ENCODE data around the gene PRSS21.

PRSS21 gene

DNA sequence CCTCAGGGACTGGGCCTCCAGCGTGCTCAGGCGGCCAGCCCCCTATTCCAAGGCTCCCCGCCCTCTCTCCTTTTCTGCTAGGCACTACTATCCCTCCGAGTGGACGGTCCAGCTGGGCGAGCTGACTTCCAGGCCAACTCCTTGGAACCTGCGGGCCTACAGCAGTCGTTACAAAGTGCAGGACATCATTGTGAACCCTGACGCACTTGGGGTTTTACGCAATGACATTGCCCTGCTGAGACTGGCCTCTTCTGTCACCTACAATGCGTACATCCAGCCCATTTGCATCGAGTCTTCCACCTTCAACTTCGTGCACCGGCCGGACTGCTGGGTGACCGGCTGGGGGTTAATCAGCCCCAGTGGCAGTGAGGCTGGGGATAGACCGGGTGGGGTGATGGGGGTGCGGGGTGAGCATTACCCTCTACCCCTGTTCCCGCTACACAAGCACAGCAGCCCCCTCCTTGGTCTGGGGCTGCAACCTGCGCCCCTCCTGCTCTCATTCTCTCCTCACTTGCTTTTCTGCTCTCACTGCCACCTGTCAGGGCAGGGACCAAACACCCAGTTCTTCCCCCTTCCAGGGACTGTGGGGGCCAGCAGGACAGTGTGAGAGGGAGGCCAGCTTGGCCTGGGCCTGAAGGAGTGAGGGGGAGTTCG, 17.7 kb upstream of the PRSS21 start:
- no peak overlapping the region for H2BK15ac ChIP-seq (replicated peaks; ENCODE audit: low read depth)
- H3K23ac ChIP-seq (ENCODE audit: low read length): no peak overlapping the region
- no peaks in the 10 kb centered on the region for H3K79me2 ChIP-seq (ENCODE audit: control insufficient read depth, insufficient read depth, low read length)
- no peaks in the 10 kb centered on the region for H3K4me1 ChIP-seq (ENCODE audit: control insufficient read depth, low read depth, low read length)
- no peak for DNase-seq
- H3K79me1 ChIP-seq (ENCODE audit: low read length): no peaks in the 10 kb centered on the region
- H3K18ac ChIP-seq (ENCODE audit: low read length): no peak overlapping the region
- H3K4me3 ChIP-seq (ENCODE audit: low read length): no peak overlapping the region
- no peak overlapping the region for H2BK120ac ChIP-seq (ENCODE audit: low read depth, low read length)
- H4K5ac ChIP-seq (ENCODE audit: low read length): no peak overlapping the region
- no peak overlapping the region for H3K9ac ChIP-seq (ENCODE audit: low read length)
- no peak overlapping the region for H3K4me2 ChIP-seq (ENCODE audit: low read length)
- H4K8ac ChIP-seq (ENCODE audit: low read depth, low read length): no peak overlapping the region
- no peak overlapping the region for H3K56ac ChIP-seq (ENCODE audit: low read length)
- no peak overlapping the region for H3K27ac ChIP-seq (ENCODE audit: low read depth, low read length)
- no peak overlapping the region for H3K4ac ChIP-seq (ENCODE audit: low read depth, low read length)
- no peaks in the 10 kb centered on the region for H3K27me3 ChIP-seq (ENCODE audit: insufficient read depth, low read length, poor library complexity)
- H2BK5ac ChIP-seq (ENCODE audit: low read length): no peak overlapping the region
- H3K36me3 ChIP-seq (ENCODE audit: control insufficient read depth, insufficient read depth, low read length): no peaks in the 10 kb centered on the region
- H2AK5ac ChIP-seq (ENCODE audit: low read length): no peak overlapping the region
- WGBS (ENCODE audit: extremely low coverage, insufficient coverage, low lambda C conversion rate): no CpG with 5 or more reads among the region's 21 CpGs

DNA sequence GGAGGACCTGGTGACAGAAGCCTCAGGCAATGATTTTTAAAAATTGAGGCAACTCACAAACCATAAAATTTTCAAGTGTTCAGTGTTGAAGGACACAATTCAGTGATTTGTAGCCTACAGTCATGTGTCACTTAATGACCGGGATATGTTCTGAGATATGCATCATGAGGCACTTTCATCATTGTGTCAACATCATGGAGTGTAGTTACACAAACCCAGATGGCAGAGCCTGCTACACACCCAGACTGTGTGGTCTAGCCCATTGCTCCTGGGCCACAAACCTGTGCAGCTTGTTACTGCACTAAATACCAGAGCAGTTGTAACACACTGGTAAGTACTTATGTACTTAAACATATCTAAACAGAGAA, 17.2 kb upstream of the PRSS21 start:
- no peak for DNase-seq
- H4K5ac ChIP-seq (ENCODE audit: low read length): no peak overlapping the region
- H3K27ac ChIP-seq (ENCODE audit: low read depth, low read length): no peak overlapping the region
- H3K9ac ChIP-seq (ENCODE audit: low read length): no peak overlapping the region
- no peak overlapping the region for H3K23ac ChIP-seq (ENCODE audit: low read length)
- H3K36me3 ChIP-seq (ENCODE audit: control insufficient read depth, insufficient read depth, low read length): no peaks in the 10 kb centered on the region
- H3K79me2 ChIP-seq (ENCODE audit: control insufficient read depth, insufficient read depth, low read length): no peaks in the 10 kb centered on the region
- H2BK15ac ChIP-seq (replicated peaks; ENCODE audit: low read depth): no peak overlapping the region
- H3K4me1 ChIP-seq (ENCODE audit: control insufficient read depth, low read depth, low read length): no peaks in the 10 kb centered on the region
- H3K4me2 ChIP-seq (ENCODE audit: low read length): no peak overlapping the region
- H4K8ac ChIP-seq (ENCODE audit: low read depth, low read length): no peak overlapping the region
- no peak overlapping the region for H3K56ac ChIP-seq (ENCODE audit: low read length)
- H2AK5ac ChIP-seq (ENCODE audit: low read length): no peak overlapping the region
- H2BK5ac ChIP-seq (ENCODE audit: low read length): no peak overlapping the region
- no CpG with 5 or more reads among the region's 1 CpG for WGBS (ENCODE audit: extremely low coverage, insufficient coverage, low lambda C conversion rate)
- H3K4me3 ChIP-seq (ENCODE audit: low read length): no peak overlapping the region
- H3K27me3 ChIP-seq (ENCODE audit: insufficient read depth, low read length, poor library complexity): no peaks in the 10 kb centered on the region
- no peak overlapping the region for H3K4ac ChIP-seq (ENCODE audit: low read depth, low read length)
- no peak overlapping the region for H2BK120ac ChIP-seq (ENCODE audit: low read depth, low read length)
- H3K18ac ChIP-seq (ENCODE audit: low read length): no peak overlapping the region
- no peaks in the 10 kb centered on the region for H3K79me1 ChIP-seq (ENCODE audit: low read length)

DNA sequence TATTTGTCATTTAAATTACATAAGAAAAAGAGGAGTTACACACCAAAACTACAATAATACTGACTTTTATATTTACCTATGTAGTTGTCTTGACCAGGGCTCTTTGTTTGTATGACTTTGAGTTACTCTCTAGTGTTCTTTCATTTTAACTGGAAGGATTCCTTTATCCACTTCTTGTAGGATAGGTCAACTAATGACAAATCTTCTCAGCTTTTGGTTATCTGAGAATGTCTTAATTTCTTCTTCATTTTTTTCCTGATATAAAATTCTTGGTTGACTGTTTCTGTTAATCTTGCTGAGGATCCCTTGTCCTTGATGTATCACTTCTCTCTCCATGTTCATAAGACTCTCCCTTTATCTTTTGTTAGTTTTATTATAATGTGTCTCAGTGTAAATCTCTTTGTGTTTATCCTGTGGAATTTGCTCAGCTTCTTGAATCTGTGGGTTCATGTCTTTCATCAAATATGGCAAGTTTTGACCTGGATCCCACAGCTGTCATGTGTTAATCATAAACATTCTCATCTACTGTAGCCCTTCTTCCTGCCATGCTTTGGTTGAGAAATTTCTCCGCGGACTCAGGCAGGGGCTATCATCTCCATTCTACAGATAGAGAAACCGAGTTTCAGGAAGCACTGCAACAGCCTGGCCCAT, 13.4 kb upstream of the PRSS21 start:
- H3K27me3 ChIP-seq (ENCODE audit: insufficient read depth, low read length, poor library complexity): no peaks in the 10 kb centered on the region
- H3K4ac ChIP-seq (ENCODE audit: low read depth, low read length): no peak overlapping the region

DNA sequence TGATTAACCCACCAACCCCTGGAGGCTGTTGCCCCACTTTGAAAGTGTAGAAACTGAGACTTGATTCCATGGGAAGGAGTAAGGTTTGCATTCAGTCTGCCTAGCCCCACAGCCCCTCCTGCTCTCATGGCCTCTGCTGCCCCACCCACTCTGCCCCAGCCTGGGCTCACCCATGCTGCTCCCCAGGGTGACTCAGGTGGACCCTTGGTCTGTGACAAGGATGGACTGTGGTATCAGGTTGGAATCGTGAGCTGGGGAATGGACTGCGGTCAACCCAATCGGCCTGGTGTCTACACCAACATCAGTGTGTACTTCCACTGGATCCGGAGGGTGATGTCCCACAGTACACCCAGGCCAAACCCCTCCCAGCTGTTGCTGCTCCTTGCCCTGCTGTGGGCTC, 12.3 kb upstream of the PRSS21 start:
- H3K4me3 ChIP-seq (ENCODE audit: low read length): no peak overlapping the region
- no peak overlapping the region for H4K8ac ChIP-seq (ENCODE audit: low read depth, low read length)
- H3K18ac ChIP-seq (ENCODE audit: low read length): no peak overlapping the region
- no peaks in the 10 kb centered on the region for H3K4me1 ChIP-seq (ENCODE audit: control insufficient read depth, low read depth, low read length)
- no peak overlapping the region for H3K4me2 ChIP-seq (ENCODE audit: low read length)
- no peak for DNase-seq
- no peak overlapping the region for H3K4ac ChIP-seq (ENCODE audit: low read depth, low read length)
- no peaks in the 10 kb centered on the region for H3K36me3 ChIP-seq (ENCODE audit: control insufficient read depth, insufficient read depth, low read length)
- no peaks in the 10 kb centered on the region for H3K79me1 ChIP-seq (ENCODE audit: low read length)
- no peak overlapping the region for H3K56ac ChIP-seq (ENCODE audit: low read length)
- no CpG with 5 or more reads among the region's 4 CpGs for WGBS (ENCODE audit: extremely low coverage, insufficient coverage, low lambda C conversion rate)
- H2BK5ac ChIP-seq (ENCODE audit: low read length): no peak overlapping the region
- H2BK15ac ChIP-seq (replicated peaks; ENCODE audit: low read depth): no peak overlapping the region
- H2BK120ac ChIP-seq (ENCODE audit: low read depth, low read length): no peak overlapping the region
- H4K5ac ChIP-seq (ENCODE audit: low read length): no peak overlapping the region
- no peaks in the 10 kb centered on the region for H3K79me2 ChIP-seq (ENCODE audit: control insufficient read depth, insufficient read depth, low read length)
- H3K23ac ChIP-seq (ENCODE audit: low read length): no peak overlapping the region
- H3K9ac ChIP-seq (ENCODE audit: low read length): no peak overlapping the region
- no peak overlapping the region for H2AK5ac ChIP-seq (ENCODE audit: low read length)
- H3K27ac ChIP-seq (ENCODE audit: low read depth, low read length): no peak overlapping the region
- no peaks in the 10 kb centered on the region for H3K27me3 ChIP-seq (ENCODE audit: insufficient read depth, low read length, poor library complexity)

More for the DNA sequence above, 13.4 kb upstream of the PRSS21 start:
- Histone ChIP-seq H3K18ac (ENCODE audit: low read length) (no peak overlapping the region), H3K36me3 (ENCODE audit: control insufficient read depth, insufficient read depth, low read length) (no peaks in the 10 kb centered on the region), H3K27ac (ENCODE audit: low read depth, low read length) (no peak overlapping the region), H3K79me1 (ENCODE audit: low read length) (no peaks in the 10 kb centered on the region), H4K5ac (ENCODE audit: low read length) (no peak overlapping the region), H3K4me3 (ENCODE audit: low read length) (no peak overlapping the region), H2BK5ac (ENCODE audit: low read length) (no peak overlapping the region), H3K4me1 (ENCODE audit: control insufficient read depth, low read depth, low read length) (no peaks in the 10 kb centered on the region), H2AK5ac (ENCODE audit: low read length) (no peak overlapping the region), H4K8ac (ENCODE audit: low read depth, low read length) (no peak overlapping the region), H2BK15ac (replicated peaks; ENCODE audit: low read depth) (no peak overlapping the region), H3K79me2 (ENCODE audit: control insufficient read depth, insufficient read depth, low read length) (no peaks in the 10 kb centered on the region), H3K4me2 (ENCODE audit: low read length) (no peak overlapping the region), H3K9ac (ENCODE audit: low read length) (no peak overlapping the region), H2BK120ac (ENCODE audit: low read depth, low read length) (no peak overlapping the region), H3K56ac (ENCODE audit: low read length) (no peak overlapping the region), H3K23ac (ENCODE audit: low read length) (no peak overlapping the region)
- WGBS (ENCODE audit: extremely low coverage, insufficient coverage, low lambda C conversion rate): no CpG with 5 or more reads among the region's 3 CpGs
- no peak for DNase-seq

DNA sequence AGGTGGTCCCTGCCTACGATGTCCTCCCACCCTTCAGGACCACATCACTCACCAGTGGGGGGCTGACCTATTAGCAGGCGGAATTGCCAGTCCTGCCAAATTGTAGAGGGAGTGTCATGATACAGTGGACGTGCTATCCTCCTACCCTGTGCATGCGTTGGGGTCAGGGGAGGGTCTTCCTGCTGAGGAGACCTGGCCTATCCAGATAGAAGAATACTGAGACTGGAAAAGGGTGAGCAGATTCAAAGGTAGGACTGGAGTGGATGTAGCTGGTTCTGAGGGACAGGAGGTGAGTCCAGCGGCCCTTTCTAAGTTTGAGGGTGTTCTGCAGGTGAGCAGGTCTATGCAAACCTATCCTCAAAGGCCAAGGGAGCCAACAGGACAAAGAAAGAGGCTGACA, 10.8 kb upstream of the PRSS21 start:
- Histone ChIP-seq H2BK120ac (ENCODE audit: low read depth, low read length) (no peak overlapping the region), H3K4me3 (ENCODE audit: low read length) (no peak overlapping the region)

DNA sequence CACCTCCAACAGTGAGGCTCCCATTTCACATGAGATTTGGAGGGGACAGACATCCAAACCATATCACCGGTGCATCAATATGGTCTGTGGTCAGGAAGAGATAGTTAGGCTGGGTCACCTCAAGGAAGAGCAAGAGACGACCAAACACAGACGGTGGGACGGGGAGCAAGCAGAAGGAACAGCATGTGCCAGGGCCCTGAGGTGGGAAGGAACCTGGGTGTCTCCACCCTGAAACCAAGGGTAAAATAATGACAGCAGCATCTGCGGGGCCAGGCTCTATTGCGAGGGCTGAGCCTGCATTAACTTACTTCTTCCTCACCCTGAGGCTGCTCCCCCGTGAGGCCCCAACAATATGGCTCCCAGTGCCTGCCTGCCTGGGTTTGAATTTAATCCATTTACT, 8.9 kb upstream of the PRSS21 start:
- H3K79me2 ChIP-seq (ENCODE audit: control insufficient read depth, insufficient read depth, low read length): no peaks in the 10 kb centered on the region
- DNase-seq: no peak
- WGBS (ENCODE audit: extremely low coverage, insufficient coverage, low lambda C conversion rate): no CpG with 5 or more reads among the region's 7 CpGs

More for the DNA sequence above, 10.8 kb upstream of the PRSS21 start:
- H3K4ac ChIP-seq (ENCODE audit: low read depth, low read length): no peak overlapping the region
- H3K27me3 ChIP-seq (ENCODE audit: insufficient read depth, low read length, poor library complexity): no peaks in the 10 kb centered on the region
- H3K56ac ChIP-seq (ENCODE audit: low read length): no peak overlapping the region
- no peaks in the 10 kb centered on the region for H3K36me3 ChIP-seq (ENCODE audit: control insufficient read depth, insufficient read depth, low read length)
- DNase-seq: no peak
- H4K5ac ChIP-seq (ENCODE audit: low read length): no peak overlapping the region
- H3K27ac ChIP-seq (ENCODE audit: low read depth, low read length): no peak overlapping the region
- no CpG with 5 or more reads among the region's 5 CpGs for WGBS (ENCODE audit: extremely low coverage, insufficient coverage, low lambda C conversion rate)
- no peak overlapping the region for H3K23ac ChIP-seq (ENCODE audit: low read length)
- H2AK5ac ChIP-seq (ENCODE audit: low read length): no peak overlapping the region
- H4K8ac ChIP-seq (ENCODE audit: low read depth, low read length): no peak overlapping the region
- no peaks in the 10 kb centered on the region for H3K79me2 ChIP-seq (ENCODE audit: control insufficient read depth, insufficient read depth, low read length)
- no peak overlapping the region for H2BK15ac ChIP-seq (replicated peaks; ENCODE audit: low read depth)
- no peak overlapping the region for H3K9ac ChIP-seq (ENCODE audit: low read length)
- H3K4me1 ChIP-seq (ENCODE audit: control insufficient read depth, low read depth, low read length): no peaks in the 10 kb centered on the region
- H3K4me2 ChIP-seq (ENCODE audit: low read length): no peak overlapping the region
- no peaks in the 10 kb centered on the region for H3K79me1 ChIP-seq (ENCODE audit: low read length)
- H3K18ac ChIP-seq (ENCODE audit: low read length): no peak overlapping the region
- H2BK5ac ChIP-seq (ENCODE audit: low read length): no peak overlapping the region

More for the DNA sequence above, 8.9 kb upstream of the PRSS21 start:
- Histone ChIP-seq H3K4me2 (ENCODE audit: low read length) (no peak overlapping the region), H3K56ac (ENCODE audit: low read length) (no peak overlapping the region), H2BK15ac (replicated peaks; ENCODE audit: low read depth) (no peak overlapping the region), H3K9ac (ENCODE audit: low read length) (no peak overlapping the region), H4K8ac (ENCODE audit: low read depth, low read length) (no peak overlapping the region), H2BK5ac (ENCODE audit: low read length) (no peak overlapping the region), H3K4ac (ENCODE audit: low read depth, low read length) (no peak overlapping the region), H3K27ac (ENCODE audit: low read depth, low read length) (no peak overlapping the region), H3K4me1 (ENCODE audit: control insufficient read depth, low read depth, low read length) (no peaks in the 10 kb centered on the region), H3K18ac (ENCODE audit: low read length) (no peak overlapping the region), H2BK120ac (ENCODE audit: low read depth, low read length) (no peak overlapping the region), H3K23ac (ENCODE audit: low read length) (no peak overlapping the region), H3K36me3 (ENCODE audit: control insufficient read depth, insufficient read depth, low read length) (no peaks in the 10 kb centered on the region), H2AK5ac (ENCODE audit: low read length) (no peak overlapping the region), H3K27me3 (ENCODE audit: insufficient read depth, low read length, poor library complexity) (no peaks in the 10 kb centered on the region), H4K5ac (ENCODE audit: low read length) (no peak overlapping the region), H3K4me3 (ENCODE audit: low read length) (no peak overlapping the region), H3K79me1 (ENCODE audit: low read length) (no peaks in the 10 kb centered on the region)
